Fibroblast of upper back skin (primary cell): ENCODE results near the gene GAD2.
"Not testable (repeated sequence)": the region's sequence is repeated elsewhere in the genome, so short reads cannot be mapped to it uniquely, and the experiment has no call there.

Experiments
- DNase-seq: peaks from one replicate; pipeline ENCODE4 v3.0.0-alpha.2; 2013

GAD2 gene

GRCh38 chr10:26326851-26327250 is 110.3 kb downstream of the GAD2 start:
- DNase-seq = no peak

GRCh38 chr10:26327811-26328210 is 111.2 kb downstream of the GAD2 start:
- DNase-seq = no peak

GRCh38 chr10:26331371-26331770 is 114.8 kb downstream of the GAD2 start:
- DNase-seq = peak; percentile 14

DNA sequence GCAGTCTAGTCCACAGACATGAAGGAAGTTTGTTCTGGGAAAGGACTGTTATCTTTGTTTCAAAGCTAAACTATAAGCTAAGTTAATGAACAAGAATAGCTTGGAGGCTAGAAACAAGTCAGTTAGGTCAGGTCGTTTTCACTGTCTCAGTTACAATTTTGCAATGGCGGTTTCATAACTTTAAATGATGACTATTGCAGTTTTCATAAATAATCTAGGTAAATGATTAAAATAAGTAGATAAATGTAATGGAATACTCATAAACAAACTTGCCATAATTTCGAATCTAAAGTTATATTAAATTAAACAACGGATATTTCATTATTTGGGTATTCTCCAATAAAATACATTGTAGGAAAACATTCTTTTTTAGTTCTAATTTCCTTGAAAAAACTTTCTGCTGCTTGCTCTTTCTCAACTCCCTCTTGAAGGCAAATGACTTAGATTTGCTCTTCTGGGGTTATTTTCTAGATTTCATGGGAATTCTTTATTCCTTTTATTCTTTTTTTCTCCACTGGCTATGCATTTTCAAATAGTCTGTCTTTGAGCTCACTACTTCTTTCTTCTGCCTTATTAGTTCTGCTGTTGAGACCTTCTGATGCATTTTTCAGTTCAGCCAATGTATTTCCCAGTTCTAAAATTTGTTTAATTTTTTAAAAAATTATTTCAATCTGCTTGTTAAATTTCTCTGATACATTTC is 117.8 kb downstream of the GAD2 start:
- no peak for DNase-seq

- DNase-seq = peak; percentile 41
Observed at GRCh38 chr10:26334932-26335573, 118.5 kb downstream of the GAD2 start.

- DNase-seq = no peak
Observed at GRCh38 chr10:26335574-26336093, 119.1 kb downstream of the GAD2 start.

DNA sequence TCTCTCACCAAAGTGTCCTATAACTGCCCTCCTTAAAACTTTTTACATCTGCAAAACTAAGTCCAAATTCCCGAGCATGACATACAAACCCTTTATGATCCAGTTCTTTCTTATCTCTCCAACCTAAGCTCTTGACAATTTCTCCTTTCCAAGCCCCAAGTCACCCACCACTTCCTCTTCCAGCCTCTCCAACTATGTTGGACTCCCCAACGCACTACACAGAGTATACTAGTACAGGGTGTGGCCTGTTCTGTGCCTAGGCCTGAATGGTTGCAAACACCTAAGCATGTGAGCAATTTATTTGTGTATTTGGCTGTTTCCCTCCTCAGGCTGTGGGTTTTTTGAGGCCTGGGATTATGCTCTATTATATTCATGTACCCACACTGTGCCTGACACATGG is 120.4 kb downstream of the GAD2 start:
- DNase-seq = no peak

- no peak for DNase-seq
Observed at GRCh38 chr10:26341701-26342100, 125.1 kb downstream of the GAD2 start.

DNA sequence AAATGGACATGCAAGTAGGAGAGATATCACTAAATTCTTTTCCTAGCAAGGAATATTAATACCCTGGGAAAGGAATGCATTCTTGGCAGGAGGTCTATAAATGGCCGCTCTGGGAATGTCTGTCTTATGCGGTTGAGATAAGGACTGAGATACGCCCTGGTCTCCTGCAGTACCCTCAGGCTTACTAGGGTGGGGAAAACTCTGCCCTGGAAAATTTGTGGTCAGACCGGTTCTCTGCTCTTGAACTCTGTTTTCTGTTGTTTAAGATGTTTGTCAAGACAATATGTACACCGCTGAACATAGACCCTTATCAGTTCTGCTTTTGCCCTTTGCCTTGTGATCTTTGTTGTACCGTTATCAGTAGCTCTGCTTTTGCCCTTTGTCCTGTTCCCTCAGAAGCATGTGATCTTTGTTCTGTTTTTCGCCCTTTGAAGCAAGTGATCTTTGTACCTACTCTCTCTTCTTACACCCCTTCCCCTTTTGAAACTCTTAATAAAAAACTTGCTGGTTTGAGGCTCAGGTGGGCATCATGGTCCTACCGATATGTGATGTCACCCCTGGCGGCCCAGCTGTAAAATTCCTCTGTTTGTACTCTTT is 132.3 kb downstream of the GAD2 start:
- DNase-seq = not testable (repeated sequence)
